ENCODE data around the gene ARMH1.
"Not testable (repeated sequence)": the region's sequence is repeated elsewhere in the genome, so short reads cannot be mapped to it uniquely, and the experiment has no call there.

ARMH1 gene

DNA sequence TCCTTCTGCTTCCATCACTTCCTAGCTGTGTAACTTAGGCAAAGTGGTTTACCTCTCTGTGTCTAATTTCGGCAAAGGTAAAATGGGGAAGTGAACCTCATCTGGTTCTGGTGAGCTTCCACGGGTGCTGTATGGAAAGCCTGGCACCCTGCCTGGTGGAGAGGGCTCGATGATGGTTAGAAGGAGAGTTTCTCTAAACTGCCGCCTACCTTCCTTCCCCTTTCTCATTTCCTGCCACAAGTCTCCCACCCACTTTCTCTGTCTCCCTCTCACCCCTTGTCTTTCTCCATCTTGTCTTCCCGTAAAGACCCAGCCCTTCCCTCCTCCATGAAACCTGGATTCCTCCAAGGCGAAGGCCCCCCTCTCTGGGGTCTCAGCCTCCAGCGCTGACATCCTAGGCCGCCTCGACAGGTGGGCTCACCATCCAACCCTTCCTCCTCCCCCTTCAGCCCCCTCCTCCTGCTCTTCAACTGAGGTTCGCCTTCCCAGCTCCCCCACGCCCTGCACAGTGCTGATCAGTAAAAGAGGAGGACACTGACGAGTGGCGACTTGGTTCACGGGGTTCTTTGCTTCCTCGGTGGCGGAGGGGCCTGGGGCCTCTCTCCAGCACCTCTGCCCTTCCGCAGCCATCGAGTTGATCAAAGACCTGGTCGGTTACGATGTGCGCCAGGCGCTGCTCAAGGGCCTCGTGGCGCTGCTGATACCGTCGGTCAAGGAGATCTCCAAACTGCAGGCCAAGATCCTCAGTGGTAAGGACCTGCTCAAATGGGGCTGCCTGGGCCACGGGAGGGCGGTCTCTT is 49.2 kb downstream of the ARMH1 start:
- DNase-seq: no peak

DNA sequence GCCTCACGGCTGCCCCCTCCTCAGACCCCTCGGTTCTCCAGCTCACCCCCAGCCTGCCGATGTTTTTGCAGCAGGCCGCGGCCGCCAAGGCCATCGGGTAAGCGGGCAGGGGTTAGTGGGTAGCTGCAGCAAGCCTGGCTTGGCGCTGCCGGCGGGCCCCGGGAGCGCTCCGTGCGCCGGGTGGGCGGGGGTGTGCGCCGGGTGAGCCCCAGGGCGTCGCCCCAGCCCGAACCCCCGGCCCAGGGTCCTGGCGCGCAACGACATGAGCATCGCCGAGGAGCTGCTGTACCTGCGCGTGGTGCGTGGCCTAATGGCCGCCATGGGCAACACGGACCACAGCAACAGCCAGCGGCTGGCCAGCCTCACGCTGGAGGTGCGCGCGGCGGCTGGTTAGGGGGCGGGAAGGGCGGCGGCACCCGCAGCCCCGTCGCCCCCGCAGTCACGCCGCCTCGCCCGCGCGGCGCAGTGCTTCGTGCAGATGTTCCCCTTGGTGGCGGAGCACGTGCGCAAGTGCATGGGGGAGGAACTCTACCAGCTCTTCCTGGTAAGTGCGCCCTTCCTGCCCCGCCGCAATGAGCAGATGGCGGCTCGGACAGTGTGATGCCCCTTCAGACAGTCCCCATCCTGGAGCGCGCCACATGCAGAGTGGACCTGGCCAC is 49.9 kb downstream of the ARMH1 start:
- no peak for DNase-seq

GRCh38 chr1:44724955-44725698 is 50.6 kb downstream of the ARMH1 start:
- DNase-seq: no peak

DNA sequence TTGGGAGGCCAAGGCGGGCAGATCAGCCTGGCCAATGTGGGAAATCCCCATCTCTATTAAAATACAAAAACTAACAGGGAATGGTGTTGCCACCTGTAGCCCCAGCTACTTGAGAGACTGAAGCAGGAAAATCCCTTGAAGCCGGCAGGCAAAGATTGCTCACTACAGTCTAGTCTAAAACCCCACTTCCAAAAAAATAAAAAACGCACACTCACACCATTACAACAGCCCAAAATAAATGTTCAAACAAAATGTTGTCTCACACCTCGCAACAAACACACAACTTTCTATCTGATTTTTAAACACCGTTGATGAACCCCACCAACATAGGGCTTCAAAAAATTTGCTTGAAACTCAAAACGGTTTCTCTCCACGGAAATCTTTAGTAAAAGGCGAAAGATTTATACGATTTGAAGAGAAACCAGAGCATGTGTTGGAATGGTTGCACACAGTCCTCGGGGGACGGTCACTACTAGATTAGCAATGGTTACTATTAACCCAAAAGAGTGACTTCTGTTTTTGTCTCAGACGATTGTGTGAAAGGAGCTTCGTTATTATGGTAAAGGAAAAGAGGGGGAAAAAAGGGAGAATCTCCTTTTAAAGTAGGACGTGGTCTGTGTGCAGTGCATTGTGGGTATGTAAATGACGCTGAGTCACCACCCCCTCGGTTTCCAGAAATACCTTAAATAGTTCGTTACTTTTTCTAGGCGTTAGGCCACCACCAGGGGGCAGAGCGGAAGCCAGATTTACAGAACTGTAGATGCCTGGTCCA is 56.4 kb downstream of the ARMH1 start, which contains the start of gene RNU5D-1:
RNU5D-1 (minus strand) TSS at position 430 of the 772 bp plus-strand sequence.
- peak; percentile 90 for DNase-seq

- no peak for DNase-seq
Measured at GRCh38 chr1:44733365-44733764, 58.9 kb downstream of the ARMH1 start.

DNA sequence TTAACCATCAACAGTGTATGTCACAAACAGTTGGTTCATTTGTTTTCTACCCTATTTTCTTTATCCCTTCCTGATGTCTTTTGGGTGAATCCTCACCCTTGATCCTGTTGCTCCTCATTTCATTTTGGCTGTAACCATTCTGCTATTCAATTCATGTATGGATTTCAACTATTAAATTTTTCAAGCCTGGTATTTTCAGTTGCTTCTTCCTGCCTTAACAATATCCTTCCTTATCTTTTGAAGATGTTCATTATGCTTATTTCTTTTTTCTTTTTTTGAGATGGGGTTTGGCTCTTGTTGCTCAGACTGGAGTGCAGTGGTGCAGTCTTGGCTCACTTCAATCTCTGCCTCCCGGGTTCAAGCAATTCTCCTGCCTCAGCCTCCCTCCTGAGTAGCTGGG is 59.3 kb downstream of the ARMH1 start:
- DNase-seq: no peak

DNA sequence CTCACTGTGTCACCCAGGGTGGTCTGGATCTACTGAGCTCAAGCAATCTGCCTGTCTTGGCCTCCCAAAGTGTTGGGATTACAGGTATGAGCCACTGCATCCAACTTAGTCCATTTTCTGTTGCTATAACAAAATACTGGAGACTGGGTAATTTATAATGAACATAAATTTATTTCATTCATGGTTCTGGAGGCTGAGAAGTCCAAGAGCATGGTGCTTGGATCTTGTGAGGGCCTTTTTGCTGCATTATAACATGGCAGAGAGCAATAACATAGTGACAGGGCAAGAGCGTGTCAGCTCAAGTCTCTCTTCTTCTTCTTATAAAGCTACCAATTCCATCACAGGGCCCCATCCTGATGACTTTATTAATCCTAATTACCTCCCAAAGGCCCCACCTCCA is 61.5 kb downstream of the ARMH1 start:
- DNase-seq: no peak

DNA sequence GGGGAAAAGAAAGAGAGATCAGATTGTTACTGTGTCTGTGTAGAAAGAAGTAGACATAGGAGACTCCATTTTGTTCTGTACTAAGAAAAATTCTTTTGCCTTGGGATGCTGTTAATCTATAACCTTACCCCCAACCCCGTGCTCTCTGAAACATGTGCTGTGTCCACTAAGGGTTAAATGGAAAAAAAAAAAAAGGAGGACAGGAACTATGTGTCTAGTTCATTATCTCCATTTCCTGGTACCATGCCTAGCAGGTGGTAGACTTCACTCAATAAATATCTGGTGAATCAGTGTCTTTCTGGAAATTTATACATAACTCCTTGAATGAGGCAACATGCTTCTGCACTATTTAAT is 64.4 kb downstream of the ARMH1 start:
- DNase-seq: not testable (repeated sequence)

DNA sequence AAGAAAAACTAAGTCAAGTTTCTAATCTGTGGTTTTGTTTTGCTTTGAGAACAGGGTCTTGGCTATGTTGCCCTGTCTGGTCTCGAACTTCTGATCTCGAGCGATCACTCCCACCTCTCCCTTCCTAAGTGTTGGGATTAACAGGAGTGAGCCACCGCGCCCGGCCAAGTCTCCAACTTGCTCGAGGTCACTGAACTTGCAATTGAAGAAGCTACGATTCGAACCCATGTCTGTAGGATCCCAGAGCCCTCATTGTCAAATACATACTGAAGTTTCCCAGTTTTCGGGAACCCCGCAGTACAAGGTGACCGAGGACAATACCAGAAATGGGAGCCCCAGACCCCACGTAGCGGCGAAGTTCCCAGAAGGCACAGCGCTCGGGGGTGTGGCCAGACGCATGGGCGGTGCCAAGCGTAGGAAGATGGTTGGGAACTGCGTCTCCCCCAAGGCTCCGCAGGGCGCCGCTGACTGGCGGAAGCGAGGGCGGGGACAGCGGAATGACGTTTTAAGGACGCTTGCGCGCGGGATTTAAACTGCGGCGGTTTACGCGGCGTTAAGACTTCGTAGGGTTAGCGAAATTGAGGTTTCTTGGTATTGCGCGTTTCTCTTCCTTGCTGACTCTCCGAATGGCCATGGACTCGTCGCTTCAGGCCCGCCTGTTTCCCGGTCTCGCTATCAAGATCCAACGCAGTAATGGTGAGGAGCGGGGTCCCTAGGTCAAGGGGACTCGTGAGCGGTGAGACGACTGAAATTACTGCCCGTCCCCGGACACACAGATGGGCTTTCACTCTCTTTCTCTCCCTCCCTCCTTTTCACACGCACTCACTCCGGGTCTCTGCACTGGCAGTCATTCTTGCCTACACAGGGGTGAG is 65.0 kb downstream of the ARMH1 start, which contains the start of gene KIF2C:
KIF2C (plus strand) TSS at position 531 of the 872 bp plus-strand sequence; CDS start at position 627, 96 bp downstream.
- peak; percentile 98 for DNase-seq

DNA sequence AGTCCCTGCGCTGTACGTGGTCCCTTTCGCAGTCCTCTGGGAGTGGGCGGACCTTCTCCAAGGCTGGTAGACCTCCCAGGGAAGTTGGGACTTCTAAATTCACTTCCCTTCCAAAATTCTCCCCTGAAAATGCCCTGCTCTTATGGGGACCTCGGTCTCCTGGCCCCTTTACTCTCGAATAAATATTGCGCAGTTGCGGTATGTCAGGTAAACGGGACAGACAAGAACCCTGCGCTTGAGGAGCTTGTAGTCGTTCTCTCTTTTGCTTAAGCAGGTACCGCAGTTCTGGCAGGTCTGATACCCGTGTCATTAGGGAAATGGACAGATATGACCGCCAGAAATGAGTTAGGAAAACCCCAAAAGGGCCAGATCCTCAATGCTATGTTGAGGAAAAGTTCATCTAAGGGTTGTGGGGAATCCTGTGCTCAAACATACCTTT is 65.7 kb downstream of the ARMH1 start:
- peak; percentile 5 for DNase-seq

DNA sequence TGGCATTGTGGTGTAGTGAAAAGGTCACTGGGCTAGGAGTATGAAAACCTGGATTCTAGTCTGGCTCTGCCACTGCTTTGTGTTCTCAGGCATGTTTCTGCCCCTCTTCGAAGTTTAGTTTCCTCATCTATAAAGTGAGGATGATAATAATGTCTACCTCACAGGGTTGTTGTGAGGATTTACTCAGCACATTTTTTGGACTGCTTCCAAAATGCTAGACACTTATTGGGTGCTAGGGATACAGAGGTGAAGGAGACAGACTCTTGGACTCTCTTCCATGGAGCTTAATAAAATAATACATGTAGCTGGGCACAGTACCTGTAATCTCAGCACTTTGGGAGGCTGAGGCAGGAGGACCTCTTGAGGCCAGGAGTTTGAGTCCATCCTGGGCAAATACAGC is 68.7 kb downstream of the ARMH1 start:
- no peak for DNase-seq

GRCh38 chr1:44747878-44748277 is 73.4 kb downstream of the ARMH1 start:
- DNase-seq: no peak

GRCh38 chr1:44757420-44757819 is 82.9 kb downstream of the ARMH1 start:
- no peak for DNase-seq

DNA sequence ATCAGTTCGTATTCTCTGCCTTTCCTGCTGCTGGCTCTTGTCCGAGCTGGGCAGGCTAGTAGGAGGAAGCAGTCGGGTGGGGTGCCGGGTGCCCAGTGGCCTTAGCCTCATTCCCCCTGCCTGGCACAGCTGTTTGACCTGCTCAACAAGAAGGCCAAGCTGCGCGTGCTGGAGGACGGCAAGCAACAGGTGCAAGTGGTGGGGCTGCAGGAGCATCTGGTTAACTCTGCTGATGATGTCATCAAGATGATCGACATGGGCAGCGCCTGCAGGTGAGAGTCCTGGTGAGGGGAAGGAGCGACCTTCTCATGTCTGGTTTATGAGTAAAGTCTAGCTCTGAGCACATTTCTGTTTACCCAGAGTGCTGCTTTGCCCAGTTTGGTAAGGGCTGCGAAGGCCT is 84.6 kb downstream of the ARMH1 start:
- no peak for DNase-seq

- DNase-seq: no peak
Measured at GRCh38 chr1:44760876-44761275, 86.4 kb downstream of the ARMH1 start.

DNA sequence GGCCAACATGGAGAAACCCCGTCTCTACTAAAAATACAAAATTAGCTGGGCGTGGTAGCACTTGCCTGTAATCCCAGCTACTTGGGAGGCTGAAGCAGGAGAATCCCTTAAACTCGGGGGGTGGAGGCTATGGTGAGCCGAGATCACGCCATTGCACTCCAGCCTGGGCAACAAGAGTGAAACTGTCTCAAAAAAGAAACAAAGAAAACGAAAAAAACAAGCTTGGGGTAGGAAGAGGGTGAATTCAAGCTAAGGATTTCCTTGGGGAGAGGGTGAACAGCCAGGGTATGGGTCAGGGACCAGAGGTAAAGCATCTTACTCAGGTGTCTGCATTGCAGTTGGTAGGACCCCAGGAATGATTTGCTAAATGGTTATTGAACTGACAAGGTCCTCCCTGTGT is 91.9 kb downstream of the ARMH1 start:
- DNase-seq: not testable (repeated sequence)

All from NCI-H2171 (cell line).